Astrocyte (in vitro differentiated cells and primary cell): Measurements from ENCODE around the gene CAPRIN1. TPM values are rescaled to one million over a fixed set of nuclear protein-coding genes. Genes with fewer than 3 reads are reported as not detected.

Source experiments
- DNase-seq: peaks from one replicate; pipeline ENCODE4 v3.0.0-alpha.2; 2010; ENCODE audit warnings: low read depth
- FAIRE-seq: peaks from 2 replicates; lab custom pipeline; 2011; peaks lifted over from hg19 to GRCh38; lab: Jason Lieb, UNC
- H2AFZ ChIP-seq: 2 replicates; pipeline ENCODE4 v1.6.0; 2012; ENCODE audit warnings: low read depth, low read length, inconsistent platforms
- H3K27ac ChIP-seq: 2 replicates; pipeline ENCODE4 v1.5.1; 2011; ENCODE audit warnings: low read depth, low read length, inconsistent platforms
- H3K27me3 ChIP-seq: 2 replicates; pipeline ENCODE4 v1.6.0; 2011; ENCODE audit warnings: low read length, inconsistent platforms; ENCODE audit not compliant: insufficient read depth
- H3K36me3 ChIP-seq: 2 replicates; pipeline ENCODE4 v1.5.1; 2011; ENCODE audit warnings: low read length, inconsistent platforms; ENCODE audit not compliant: insufficient read depth
- H3K4me1 ChIP-seq: 2 replicates; pipeline ENCODE4 v1.5.1; 2011; ENCODE audit warnings: low read length, inconsistent platforms; ENCODE audit not compliant: insufficient read depth
- H3K4me2 ChIP-seq: 2 replicates; pipeline ENCODE4 v1.6.0; 2012; ENCODE audit warnings: low read length, inconsistent platforms
- H3K4me3 ChIP-seq: 2 replicates; pipeline ENCODE4 v1.5.1; 2011; ENCODE audit warnings: low read depth, mild to moderate bottlenecking, low read length, inconsistent platforms; ENCODE audit not compliant: insufficient read depth
- H3K79me2 ChIP-seq: 2 replicates; pipeline ENCODE4 v1.6.0; 2012; ENCODE audit warnings: mild to moderate bottlenecking, low read length, inconsistent platforms; ENCODE audit not compliant: insufficient read depth
- H3K9ac ChIP-seq: 2 replicates; pipeline ENCODE4 v1.6.0; 2012; ENCODE audit warnings: mild to moderate bottlenecking, low read length, inconsistent platforms
- H3K9me3 ChIP-seq: 2 replicates; pipeline ENCODE4 v1.5.1; 2012; ENCODE audit warnings: low read depth, mild to moderate bottlenecking, low read length, inconsistent platforms; ENCODE audit not compliant: insufficient read depth
- H4K20me1 ChIP-seq: 2 replicates; pipeline ENCODE4 v1.6.0; 2012; ENCODE audit warnings: low read length, inconsistent platforms; ENCODE audit not compliant: insufficient read depth
- H3K27ac Mint-ChIP-seq: one replicate; pipeline ENCODE4 v1.8.0; 2021; ENCODE audit warnings: mild to moderate bottlenecking, mixed read lengths; ENCODE audit not compliant: unreplicated experiment
- H3K27me3 Mint-ChIP-seq: one replicate; pipeline ENCODE4 v1.8.0; 2021; ENCODE audit warnings: low read depth, mixed read lengths; ENCODE audit not compliant: unreplicated experiment
- H3K36me3 Mint-ChIP-seq: one replicate; pipeline ENCODE4 v1.8.0; 2021; ENCODE audit warnings: low read depth, mixed read lengths; ENCODE audit not compliant: unreplicated experiment
- H3K4me1 Mint-ChIP-seq: one replicate; pipeline ENCODE4 v1.8.0; 2021; ENCODE audit warnings: low read depth, mixed read lengths; ENCODE audit not compliant: unreplicated experiment
- H3K4me3 Mint-ChIP-seq: one replicate; pipeline ENCODE4 v1.8.0; 2021; ENCODE audit warnings: mild to moderate bottlenecking, moderate library complexity, mixed read lengths; ENCODE audit not compliant: unreplicated experiment
- H3K9me3 Mint-ChIP-seq: one replicate; pipeline ENCODE4 v1.8.0; 2021; ENCODE audit warnings: mild to moderate bottlenecking, mixed read lengths; ENCODE audit not compliant: unreplicated experiment
- EZH2 ChIP-seq: IDR thresholded peaks from 2 replicates; pipeline ENCODE4 v1.6.1; 2012; ENCODE audit warnings: mild to moderate bottlenecking, low read length, inconsistent platforms; ENCODE audit not compliant: insufficient read depth
- total RNA-seq: library from RNA; stranded (reverse); gene quantifications from 2 replicates; pipeline ENCODE4 v1.2.1, GENCODE V29; 2021
- TF ChIP-seq, protein P1 (sequence below): IDR thresholded peaks from 2 replicates; pipeline ENCODE4 v1.5.1; 2011; ENCODE audit warnings: low read depth, mild to moderate bottlenecking, inconsistent platforms, low read length, moderate library complexity; ENCODE audit not compliant: insufficient read depth

The CAPRIN1 gene
- total RNA-seq, 1 donor from 2014 or later: 309 TPM

DNA sequence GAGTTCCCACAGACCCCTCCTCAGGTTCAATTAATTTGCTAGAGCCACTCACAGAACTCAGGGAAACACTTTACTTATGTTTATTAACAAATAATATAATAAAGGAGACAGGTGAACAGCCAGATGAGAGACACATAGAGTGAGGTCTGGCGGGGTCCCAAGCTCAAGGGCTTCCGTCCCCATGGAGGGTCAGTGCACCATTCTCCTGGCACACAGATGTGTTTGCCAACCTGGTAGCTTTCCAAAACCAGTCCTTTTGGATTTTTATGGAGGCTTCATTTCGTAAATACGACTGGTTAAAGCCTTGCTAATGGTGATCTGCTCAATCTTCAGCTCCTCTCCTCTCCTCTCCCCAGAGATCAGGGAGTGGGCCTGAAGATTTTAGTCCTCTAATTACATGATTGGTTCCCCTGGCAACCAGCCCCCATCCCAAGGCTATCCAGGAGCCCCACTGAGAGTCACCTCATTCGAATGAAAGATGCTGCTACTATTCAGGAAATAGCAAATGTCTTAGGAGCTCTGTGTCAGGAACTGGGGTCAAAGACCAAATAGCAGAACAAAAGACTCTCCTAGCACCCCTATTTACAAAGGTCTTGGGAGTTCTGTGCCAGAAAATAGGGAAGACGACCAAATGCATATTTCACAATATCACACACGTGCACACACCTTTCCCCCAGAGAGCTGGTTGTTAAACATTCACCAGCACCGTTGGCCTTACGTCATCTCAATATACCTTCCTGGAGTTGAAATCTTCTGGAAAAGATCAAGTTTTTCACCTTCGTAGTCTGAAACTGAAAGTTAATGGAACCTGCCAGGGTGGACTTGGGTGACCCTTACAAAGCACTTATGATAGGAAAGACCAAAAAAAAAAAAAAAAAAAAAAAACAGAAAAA is 23.8 kb upstream of the CAPRIN1 start:
- Mint-ChIP-seq H3K9me3 (no peaks in the 10 kb centered on the region), H3K36me3 (no peaks in the 10 kb centered on the region), H3K4me1 (no peaks in the 10 kb centered on the region), H3K27me3 (peaks cover 10% of the 10 kb centered on the region), H3K27ac (no peak overlapping the region), H3K4me3 (no peak overlapping the region)
- Histone ChIP-seq H2AFZ (no peak overlapping the region), H3K36me3 (no peaks in the 10 kb centered on the region), H3K4me3 (no peak overlapping the region), H3K27me3 (no peaks in the 10 kb centered on the region), H3K79me2 (no peaks in the 10 kb centered on the region), H3K4me2 (no peak overlapping the region), H3K27ac (no peak overlapping the region), H3K9ac (no peak overlapping the region), H3K9me3 (no peaks in the 10 kb centered on the region), H4K20me1 (no peaks in the 10 kb centered on the region), H3K4me1 (no peaks in the 10 kb centered on the region)
- DNase-seq (no peak), FAIRE-seq (no peak)
- no peak for TF ChIP-seq EZH2
- TF ChIP-seq, protein P1, sequence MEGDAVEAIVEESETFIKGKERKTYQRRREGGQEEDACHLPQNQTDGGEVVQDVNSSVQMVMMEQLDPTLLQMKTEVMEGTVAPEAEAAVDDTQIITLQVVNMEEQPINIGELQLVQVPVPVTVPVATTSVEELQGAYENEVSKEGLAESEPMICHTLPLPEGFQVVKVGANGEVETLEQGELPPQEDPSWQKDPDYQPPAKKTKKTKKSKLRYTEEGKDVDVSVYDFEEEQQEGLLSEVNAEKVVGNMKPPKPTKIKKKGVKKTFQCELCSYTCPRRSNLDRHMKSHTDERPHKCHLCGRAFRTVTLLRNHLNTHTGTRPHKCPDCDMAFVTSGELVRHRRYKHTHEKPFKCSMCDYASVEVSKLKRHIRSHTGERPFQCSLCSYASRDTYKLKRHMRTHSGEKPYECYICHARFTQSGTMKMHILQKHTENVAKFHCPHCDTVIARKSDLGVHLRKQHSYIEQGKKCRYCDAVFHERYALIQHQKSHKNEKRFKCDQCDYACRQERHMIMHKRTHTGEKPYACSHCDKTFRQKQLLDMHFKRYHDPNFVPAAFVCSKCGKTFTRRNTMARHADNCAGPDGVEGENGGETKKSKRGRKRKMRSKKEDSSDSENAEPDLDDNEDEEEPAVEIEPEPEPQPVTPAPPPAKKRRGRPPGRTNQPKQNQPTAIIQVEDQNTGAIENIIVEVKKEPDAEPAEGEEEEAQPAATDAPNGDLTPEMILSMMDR: no peak

DNA sequence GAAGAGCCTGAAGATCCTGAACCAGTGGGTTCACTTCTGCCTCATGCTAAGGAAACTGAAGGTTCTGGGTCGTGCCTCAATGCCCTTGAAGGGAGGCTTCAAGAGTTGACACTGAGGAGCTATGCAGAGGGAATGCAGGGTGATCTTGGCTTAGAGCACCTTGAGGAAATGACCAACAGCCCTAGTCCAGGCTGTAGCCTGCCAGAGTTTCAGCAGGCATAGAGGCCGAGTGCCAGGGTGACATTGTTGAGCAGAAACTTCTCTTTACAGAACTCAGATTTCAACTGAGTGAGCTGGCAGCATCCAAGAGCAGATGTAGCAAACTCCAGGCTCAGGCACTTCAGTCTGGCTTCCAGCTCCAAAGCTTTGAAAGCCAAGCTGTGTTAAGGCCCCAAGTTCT is 23.1 kb upstream of the CAPRIN1 start:
- no peak overlapping the region for H3K4me3 ChIP-seq
- peaks cover 10% of the 10 kb centered on the region for H3K27me3 Mint-ChIP-seq
- no peaks in the 10 kb centered on the region for H3K4me1 ChIP-seq
- no peaks in the 10 kb centered on the region for H3K4me1 Mint-ChIP-seq
- no peak overlapping the region for H3K9ac ChIP-seq
- H3K27ac ChIP-seq: no peak overlapping the region
- H3K36me3 Mint-ChIP-seq: no peaks in the 10 kb centered on the region
- TF ChIP-seq EZH2: no peak
- TF ChIP-seq, protein P1: no peak
- DNase-seq: no peak
- H3K9me3 ChIP-seq: no peaks in the 10 kb centered on the region
- H3K4me3 Mint-ChIP-seq: no peak overlapping the region
- no peak for FAIRE-seq
- H3K27me3 ChIP-seq: no peaks in the 10 kb centered on the region
- H3K79me2 ChIP-seq: no peaks in the 10 kb centered on the region
- H4K20me1 ChIP-seq: no peaks in the 10 kb centered on the region
- H3K27ac Mint-ChIP-seq: no peak overlapping the region
- H3K36me3 ChIP-seq: no peaks in the 10 kb centered on the region
- no peaks in the 10 kb centered on the region for H3K9me3 Mint-ChIP-seq
- H3K4me2 ChIP-seq: no peak overlapping the region
- H2AFZ ChIP-seq: no peak overlapping the region

DNA sequence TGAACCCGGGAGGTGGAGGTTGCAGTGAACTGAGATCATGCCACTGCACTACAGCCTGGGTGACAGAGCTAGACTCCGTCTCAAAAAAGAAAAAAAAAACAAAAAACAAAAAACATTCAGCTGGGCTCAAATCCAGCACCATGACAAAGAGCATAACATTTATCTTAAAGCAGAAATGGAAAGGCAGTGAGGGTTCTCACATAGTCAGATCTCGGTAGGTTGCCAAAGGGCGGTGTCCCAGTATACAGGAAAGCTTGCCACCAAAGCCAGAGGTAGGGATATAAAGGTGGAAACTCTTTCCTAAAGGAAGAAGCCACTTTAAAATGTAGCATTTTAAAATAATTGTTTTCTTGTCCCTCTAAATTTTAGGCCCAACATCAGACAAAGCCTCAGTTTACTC is 22.4 kb upstream of the CAPRIN1 start:
- no peaks in the 10 kb centered on the region for H4K20me1 ChIP-seq
- no peak overlapping the region for H3K9ac ChIP-seq
- H3K9me3 Mint-ChIP-seq: no peaks in the 10 kb centered on the region
- no peak for FAIRE-seq
- no peak for DNase-seq
- H3K4me3 ChIP-seq: no peak overlapping the region
- H3K4me1 ChIP-seq: no peaks in the 10 kb centered on the region
- H3K9me3 ChIP-seq: no peaks in the 10 kb centered on the region
- H3K36me3 ChIP-seq: no peaks in the 10 kb centered on the region
- H3K27ac ChIP-seq: no peak overlapping the region
- TF ChIP-seq, protein P1: no peak
- TF ChIP-seq EZH2: no peak
- no peak overlapping the region for H3K4me2 ChIP-seq
- no peak overlapping the region for H2AFZ ChIP-seq
- H3K4me3 Mint-ChIP-seq: no peak overlapping the region
- H3K27me3 Mint-ChIP-seq: peaks cover 10% of the 10 kb centered on the region
- H3K27me3 ChIP-seq: no peaks in the 10 kb centered on the region
- H3K4me1 Mint-ChIP-seq: no peaks in the 10 kb centered on the region
- H3K79me2 ChIP-seq: no peaks in the 10 kb centered on the region
- no peak overlapping the region for H3K27ac Mint-ChIP-seq
- no peaks in the 10 kb centered on the region for H3K36me3 Mint-ChIP-seq
